HG03095 (cell line): ENCODE measurements around the gene PTPRM.

ENCODE experiments used
- ATAC-seq: cut with Tn5 transposase; IDR thresholded peaks from one replicate; pipeline ENCODE4 v1.9.1; 2021; ENCODE audit warnings: moderate library complexity; ENCODE audit not compliant: unreplicated experiment

The PTPRM gene

DNA sequence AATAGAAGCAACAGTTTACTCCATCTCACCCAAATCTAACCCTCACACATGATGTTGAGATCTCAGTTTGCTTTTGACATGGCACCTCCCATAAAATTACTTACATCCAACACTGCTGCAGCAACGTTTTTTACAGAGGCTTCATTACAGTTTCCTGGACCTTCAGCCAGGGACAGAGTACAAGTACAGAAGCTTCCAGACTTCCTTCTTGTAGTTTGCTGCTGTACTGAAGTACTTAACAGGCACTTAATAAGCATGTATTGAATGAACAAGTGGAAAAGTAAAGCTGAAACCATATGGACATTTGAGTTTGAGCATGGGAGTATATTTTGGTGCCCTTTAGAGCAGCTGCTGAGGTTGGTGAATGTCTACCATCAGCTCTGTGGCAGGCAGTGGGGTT, 514.2 kb downstream of the PTPRM start:
- ATAC-seq, result no peak

- ATAC-seq, result no peak
These were observed 514.9 kb downstream of the PTPRM start for GRCh38 chr18:8081872-8082553.

- ATAC-seq, result no peak
These were observed 517.0 kb downstream of the PTPRM start for GRCh38 chr18:8084160-8084559.

GRCh38 chr18:8088626-8089025, 521.5 kb downstream of the PTPRM start:
- no peak for ATAC-seq

- ATAC-seq, result no peak
These were observed 523.9 kb downstream of the PTPRM start for GRCh38 chr18:8091035-8091434.

DNA sequence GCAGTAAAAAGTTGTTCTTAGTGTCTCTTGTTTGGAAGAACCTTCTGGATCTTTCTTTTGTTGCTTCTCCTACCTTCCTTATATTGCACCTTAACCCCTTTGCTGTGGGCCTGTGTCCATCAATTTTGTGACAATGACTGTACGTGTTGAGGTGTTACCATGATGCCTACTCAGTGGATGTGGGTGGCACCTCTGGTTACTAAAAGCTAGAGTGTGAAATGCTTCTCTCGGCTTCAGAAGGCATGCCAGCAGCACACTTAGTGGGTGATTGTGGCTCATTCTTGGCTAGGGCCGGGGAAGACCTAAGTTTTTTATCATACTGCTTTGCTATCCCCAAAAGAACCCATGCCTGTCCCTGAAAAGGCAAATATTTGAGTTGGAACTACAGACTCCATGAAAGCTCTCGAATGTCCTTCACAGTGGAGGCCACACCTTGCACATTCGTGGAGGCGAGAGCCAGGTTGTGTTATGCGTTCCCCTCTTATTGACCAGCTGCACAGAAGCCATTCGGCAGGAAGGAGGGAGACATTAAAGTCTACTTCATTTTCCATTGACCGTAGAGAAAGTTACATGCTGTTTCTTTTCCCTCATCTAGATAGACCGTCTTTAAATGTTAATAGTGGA, 528.9 kb downstream of the PTPRM start:
- ATAC-seq, result no peak

DNA sequence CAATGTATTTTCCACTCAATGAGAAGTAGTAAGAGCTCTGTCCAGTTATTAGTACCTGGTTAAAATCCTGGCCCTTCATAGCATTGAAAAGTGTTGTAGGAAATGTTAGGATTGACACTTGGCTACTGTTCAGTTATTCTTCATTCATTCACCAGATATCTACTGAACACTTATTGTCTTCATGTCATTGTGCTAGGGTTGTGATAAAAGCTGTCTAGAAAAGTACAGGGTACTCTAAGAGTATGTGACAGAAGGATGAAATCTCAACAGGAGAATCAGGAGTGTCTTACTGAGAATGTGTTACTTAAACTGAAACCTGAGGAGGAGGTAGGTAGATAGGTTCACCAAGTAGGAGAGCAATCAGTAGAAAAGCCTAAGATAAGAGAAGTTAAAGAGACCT, 530.3 kb downstream of the PTPRM start:
- no peak for ATAC-seq

DNA sequence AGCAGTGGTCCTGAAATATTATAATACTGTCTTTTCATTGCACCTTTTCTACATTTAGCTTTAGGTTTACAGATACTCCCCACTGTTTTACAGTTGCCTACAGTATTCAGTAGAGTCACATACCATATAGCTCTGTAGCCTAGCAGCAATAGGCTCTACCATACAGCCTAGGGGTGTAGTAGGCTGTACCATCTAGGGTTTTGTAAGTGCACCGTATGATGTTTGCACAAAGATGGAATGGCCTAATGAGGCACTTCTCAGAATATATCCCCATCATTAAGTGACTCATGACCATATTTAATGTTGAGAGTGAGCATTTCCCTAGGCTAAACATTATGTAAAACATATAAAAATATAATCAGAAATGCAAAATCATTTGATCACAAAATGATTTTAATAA, 530.8 kb downstream of the PTPRM start:
- ATAC-seq, result no peak

DNA sequence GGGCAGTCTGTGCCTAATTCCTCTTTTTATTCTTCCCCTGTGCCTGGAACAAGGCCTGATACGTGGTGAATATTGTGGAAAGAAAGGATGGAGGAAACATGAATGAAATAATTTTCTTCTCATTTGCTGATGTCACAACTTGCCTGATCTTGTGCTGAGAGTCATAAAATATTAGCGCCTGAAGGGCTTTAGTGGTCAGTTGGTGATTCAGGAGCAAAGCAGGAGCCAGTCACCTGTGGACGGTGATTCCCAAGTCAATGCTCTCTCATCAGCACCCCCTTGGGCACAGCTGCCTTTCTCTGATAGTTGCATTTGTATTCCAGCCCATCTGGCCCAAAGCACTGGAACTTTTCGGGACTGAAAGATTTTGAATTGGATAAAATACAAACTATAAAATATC, 539.5 kb downstream of the PTPRM start:
- ATAC-seq, result no peak

- no peak for ATAC-seq
These were observed 540.3 kb downstream of the PTPRM start for GRCh38 chr18:8107426-8107825.

- ATAC-seq, result no peak
These were observed 547.4 kb downstream of the PTPRM start for GRCh38 chr18:8114480-8114879.

- ATAC-seq, result no peak
These were observed 549.4 kb downstream of the PTPRM start for GRCh38 chr18:8116341-8117005.

DNA sequence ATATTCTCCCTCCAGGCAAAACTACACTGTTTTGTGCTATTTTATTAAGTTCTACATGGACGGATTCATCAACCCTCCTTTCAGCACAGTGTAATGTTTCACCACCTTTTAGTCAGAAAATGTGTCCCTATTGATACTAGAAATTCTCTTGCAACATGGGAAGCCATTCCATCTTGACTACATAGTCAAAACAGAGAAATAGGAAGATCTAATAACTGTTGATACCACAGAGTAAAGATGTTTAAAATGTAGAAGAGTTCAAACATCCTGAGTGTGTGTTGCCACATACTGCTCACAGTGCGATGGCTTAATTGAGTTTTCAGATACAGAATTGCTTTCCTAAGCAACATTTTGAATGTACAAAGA, 549.9 kb downstream of the PTPRM start:
- ATAC-seq, result no peak

- no peak for ATAC-seq
These were observed 554.0 kb downstream of the PTPRM start for GRCh38 chr18:8121101-8121500.

DNA sequence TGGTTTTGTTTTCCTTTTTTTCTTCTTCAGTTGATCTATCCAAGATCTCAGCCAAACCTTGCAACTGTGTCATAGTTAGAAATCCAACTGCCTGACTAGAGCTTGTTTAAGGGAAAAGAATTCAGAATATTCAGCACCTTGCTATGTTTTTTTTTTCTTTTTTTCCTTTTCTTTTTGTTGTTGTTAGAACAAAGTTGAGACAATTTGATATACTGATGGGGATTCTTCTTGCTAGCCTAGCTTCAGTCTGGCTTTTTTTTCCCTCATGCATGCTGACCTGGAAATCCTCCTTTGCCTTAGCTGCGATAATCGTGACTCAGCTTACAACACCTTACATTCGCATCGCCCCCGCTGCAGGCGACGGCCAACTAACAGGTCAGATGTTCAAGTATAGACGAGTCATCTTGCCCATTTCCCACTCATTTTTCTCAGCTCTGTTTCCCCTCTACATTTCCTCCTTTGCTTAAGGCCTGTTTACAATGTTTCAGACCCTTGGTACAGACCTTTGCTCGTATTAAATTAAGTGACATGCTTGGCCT, 554.9 kb downstream of the PTPRM start:
- ATAC-seq, result no peak

- ATAC-seq, result no peak
These were observed 557.4 kb downstream of the PTPRM start for GRCh38 chr18:8124232-8125146.

GRCh38 chr18:8130096-8130495, 563.0 kb downstream of the PTPRM start:
- no peak for ATAC-seq

- ATAC-seq, result no peak
These were observed 565.9 kb downstream of the PTPRM start for GRCh38 chr18:8133032-8133431.

- no peak for ATAC-seq
These were observed 566.8 kb downstream of the PTPRM start for GRCh38 chr18:8133888-8134287.

GRCh38 chr18:8139127-8139527, 572.0 kb downstream of the PTPRM start:
- ATAC-seq, result no peak

DNA sequence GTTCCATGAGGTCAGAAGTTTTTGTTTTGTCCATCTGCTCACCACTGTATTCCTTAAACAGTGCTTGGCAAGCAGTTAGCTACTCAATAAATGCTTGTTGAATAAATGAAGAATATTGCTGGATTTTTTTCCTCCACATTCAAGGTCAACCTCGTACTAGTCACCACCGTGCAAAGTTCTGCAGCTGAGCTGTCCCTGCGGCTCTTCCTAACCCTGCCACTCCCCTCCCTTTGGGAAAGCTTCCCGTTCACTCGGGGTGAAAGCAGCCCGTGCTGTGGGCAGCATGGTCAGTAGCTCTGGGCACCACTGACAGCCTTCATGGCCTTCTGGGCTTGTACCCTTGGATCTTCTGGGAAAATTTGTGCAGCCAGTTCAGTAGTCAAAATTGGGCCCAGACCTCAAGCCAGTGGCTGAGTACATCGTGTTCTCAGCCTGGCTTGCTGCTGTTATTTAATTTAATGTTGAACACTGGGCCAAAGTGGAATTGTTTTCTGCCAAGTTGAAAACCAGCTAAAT, 572.8 kb downstream of the PTPRM start:
- ATAC-seq, result no peak
